Esophagus squamous epithelium (tissue), 4 donors: ENCODE measurements around the gene HUS1.

Experiments
- POLR2A ChIP-seq, 4 donors: fragments of 450-650 bp; IDR thresholded peaks; one replicate each; pipeline ENCODE4 v1.6.1; 2017; ENCODE audit warnings: antibody characterized with exemption in 4 of 4, mild to moderate bottlenecking in 4 of 4, moderate library complexity in 3 of 4
- TF ChIP-seq, protein P1 (sequence below), 6 experiments: fragments of 450-650 bp in 4 of 6; fragments of 200-600 bp in 2 of 6; sonication (generic) in 2 of 6; IDR thresholded peaks; one replicate each; pipeline ENCODE4 v1.5.1; 2016 to 2019; ENCODE audit warnings: antibody characterized with exemption in 6 of 6, mild to moderate bottlenecking in 4 of 6, moderate library complexity in 4 of 6

GRCh38 chr7:47954231-47954911 is 25.0 kb downstream of the HUS1 start:
- no peak for TF ChIP-seq POLR2A (IDR thresholded peaks at IDR 0.05)
- TF ChIP-seq, protein P1, sequence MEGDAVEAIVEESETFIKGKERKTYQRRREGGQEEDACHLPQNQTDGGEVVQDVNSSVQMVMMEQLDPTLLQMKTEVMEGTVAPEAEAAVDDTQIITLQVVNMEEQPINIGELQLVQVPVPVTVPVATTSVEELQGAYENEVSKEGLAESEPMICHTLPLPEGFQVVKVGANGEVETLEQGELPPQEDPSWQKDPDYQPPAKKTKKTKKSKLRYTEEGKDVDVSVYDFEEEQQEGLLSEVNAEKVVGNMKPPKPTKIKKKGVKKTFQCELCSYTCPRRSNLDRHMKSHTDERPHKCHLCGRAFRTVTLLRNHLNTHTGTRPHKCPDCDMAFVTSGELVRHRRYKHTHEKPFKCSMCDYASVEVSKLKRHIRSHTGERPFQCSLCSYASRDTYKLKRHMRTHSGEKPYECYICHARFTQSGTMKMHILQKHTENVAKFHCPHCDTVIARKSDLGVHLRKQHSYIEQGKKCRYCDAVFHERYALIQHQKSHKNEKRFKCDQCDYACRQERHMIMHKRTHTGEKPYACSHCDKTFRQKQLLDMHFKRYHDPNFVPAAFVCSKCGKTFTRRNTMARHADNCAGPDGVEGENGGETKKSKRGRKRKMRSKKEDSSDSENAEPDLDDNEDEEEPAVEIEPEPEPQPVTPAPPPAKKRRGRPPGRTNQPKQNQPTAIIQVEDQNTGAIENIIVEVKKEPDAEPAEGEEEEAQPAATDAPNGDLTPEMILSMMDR (IDR thresholded peaks at IDR 0.05), result no peak
